GM18858 (cell line): Measurements from ENCODE around the gene SPPL3.
"Not testable (repeated sequence)": the region's sequence is repeated elsewhere in the genome, so short reads cannot be mapped to it uniquely, and the experiment has no call there.

ENCODE experiments used
- ATAC-seq: cut with Tn5 transposase; IDR thresholded peaks from one replicate; pipeline ENCODE4 v1.9.1; 2021; ENCODE audit not compliant: unreplicated experiment

Gene SPPL3

DNA sequence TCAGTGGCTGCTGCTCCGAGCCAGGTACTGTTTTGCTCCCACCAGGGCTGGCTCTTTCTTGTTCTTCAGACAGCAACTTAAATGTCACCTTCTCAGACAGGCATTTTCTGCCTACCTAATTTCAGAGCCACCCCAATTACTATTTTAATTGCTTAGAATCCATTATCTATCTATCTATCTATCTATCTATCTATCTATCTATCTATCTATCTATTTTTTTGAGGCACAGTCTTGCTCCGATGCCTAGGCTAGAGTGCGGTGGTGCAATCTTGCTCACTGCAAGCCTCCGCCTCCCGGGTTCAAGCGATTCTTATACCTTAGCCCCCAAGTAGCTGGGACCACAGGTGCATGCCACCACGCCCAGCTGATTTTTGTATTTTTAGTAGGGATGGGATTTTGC lies 58.5 kb downstream of the SPPL3 start:
- no peak for ATAC-seq

DNA sequence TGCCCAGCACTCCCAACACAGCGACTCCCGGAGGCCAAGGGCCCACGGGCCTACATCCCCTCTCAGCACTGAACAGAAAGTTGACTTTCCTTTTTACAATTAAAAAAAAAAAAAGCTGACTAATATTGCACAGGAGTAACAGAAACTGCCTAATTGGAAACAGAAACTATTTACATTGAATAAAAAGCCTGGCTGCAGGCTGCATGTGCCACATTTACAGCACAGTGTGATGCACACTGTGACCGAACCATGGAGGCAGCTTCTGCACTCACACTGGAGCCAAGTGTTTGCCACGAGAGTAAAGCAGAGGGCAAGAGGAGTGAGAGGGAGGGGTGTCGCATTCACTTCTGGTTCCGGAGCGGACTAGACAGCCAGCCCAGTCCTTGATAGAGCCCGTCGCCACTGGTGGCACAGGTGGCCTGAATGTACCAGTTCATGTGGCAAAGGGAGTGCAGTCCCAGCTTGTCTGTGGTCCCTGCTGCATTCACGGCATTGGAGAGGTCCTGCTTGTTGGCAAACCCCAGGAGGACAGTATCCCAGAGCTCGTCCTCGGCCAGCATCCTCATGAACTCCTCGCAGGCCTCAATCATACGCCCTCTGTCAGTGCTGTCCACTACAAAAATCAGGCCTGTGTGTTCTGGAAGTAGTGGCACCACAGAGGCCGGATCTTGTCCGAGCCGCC lies 59.2 kb downstream of the SPPL3 start:
- no peak for ATAC-seq

- ATAC-seq: no peak
Observed at GRCh38 chr12:120844297-120844696, 59.9 kb downstream of the SPPL3 start.

DNA sequence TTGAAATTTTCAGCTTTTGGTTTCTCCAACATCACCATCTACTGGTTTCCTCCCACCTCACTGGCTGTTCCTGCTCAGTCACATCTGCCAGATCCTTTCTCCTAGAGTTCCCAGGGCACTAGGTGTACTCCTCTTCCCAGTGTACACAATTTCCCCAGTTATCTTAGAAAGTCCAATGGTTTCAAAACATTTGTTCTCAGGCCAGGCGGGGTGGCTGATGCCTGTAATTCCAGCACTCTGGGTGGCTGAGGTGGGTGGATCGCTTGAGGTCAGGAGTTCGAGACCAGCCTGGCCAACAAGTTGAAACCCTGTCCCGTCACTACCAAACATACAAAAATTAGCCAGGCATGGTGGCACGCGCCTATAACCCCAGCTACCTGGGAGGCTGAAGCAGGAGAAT lies 60.7 kb downstream of the SPPL3 start:
- ATAC-seq: no peak

DNA sequence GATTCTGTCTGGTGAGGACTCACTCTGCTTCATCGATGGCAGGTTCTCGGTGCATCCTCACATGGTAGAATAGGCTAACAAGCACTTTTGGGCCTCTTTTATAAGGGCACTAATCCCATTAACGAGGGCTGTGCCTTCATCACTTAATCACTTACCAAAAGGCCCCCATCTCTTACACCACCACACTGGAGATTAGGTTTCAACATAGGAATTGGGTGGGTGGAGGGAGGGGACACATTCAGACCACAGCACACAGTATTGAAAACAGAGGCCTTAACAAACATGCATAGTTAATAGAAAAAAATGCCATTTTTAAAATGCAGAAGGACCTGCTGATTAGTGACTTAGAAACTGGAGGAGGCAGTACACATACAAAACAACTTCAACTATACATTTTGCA lies 61.6 kb downstream of the SPPL3 start:
- no peak for ATAC-seq

- no peak for ATAC-seq
Observed at GRCh38 chr12:120841525-120841924, 62.6 kb downstream of the SPPL3 start.

DNA sequence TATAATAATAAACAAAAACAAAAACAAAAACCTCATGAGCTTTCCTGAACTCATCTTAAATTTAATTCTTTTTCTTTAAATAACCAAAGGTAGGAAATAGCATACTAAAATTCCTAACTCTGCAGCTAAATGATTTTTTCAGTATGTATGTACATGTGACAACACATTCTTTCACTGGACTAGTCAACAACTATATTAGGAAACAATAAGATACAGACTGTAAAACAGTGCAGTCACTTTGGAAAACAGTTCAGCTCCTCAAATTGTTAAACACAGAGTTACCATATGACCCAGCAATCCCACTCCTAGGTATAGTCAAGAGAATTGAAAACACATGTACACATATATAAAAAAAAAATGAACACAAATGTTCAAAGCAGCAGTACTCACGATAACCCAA lies 64.7 kb downstream of the SPPL3 start:
- ATAC-seq: no peak

DNA sequence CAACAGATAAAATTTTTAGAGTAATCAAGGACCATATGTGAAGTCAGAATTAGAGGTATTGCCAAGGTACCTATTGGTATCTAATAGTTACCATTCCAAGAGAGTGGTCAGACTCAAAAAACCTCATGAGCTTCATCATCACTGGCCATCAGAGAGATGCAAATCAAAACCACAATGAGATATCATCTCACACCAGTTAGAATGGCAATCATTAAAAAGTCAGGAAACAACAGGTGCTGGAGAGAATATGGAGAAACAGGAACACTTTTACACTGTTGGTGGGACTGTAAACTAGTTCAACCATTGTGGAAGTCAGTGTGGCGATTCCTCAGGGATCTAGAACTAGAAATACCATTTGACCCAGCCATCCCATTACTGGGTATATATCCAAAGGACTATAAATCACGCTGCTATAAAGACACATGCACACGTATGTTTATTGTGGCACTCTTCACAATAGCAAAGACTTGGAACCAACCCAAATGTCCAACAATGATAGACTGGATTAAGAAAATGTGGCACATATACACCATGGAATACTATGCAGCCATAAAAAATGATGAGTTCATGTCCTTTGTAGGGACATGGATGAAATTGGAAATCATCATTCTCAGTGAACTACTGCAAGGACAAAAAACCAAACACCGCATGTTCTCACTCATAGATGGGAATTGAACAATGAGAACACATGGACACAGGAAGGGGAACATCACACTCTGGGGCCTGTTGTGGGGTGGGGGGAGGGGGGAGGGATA lies 65.4 kb downstream of the SPPL3 start:
- not testable (repeated sequence) for ATAC-seq

DNA sequence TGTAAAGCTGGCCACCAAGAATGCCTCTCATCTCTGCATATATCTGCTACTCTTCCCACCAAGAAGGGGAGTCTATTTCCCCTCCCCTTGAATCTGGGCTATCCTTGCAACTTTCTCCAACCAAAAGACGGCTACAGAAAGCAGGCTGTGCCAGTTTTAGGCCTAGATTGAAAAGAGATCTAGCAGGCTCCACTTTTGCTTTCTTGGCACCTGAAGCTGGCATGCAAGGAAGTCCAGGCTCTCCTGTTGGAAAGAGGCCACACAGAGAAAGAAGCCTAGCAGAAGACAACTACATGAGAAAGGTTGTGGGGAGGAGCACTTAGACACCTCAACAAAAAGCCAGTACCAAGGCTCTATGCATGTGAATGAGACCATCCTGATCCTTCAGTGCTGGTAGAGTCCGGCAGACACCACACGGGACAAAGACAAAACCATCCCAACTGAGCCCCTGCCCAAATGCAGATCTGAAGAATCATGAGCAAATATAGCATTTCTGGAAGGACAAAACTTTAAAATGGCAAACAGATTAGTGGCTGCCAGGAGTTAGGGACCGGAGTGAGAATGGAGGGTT lies 68.0 kb downstream of the SPPL3 start:
- no peak for ATAC-seq

- no peak for ATAC-seq
Observed at GRCh38 chr12:120835657-120836056, 68.5 kb downstream of the SPPL3 start.

DNA sequence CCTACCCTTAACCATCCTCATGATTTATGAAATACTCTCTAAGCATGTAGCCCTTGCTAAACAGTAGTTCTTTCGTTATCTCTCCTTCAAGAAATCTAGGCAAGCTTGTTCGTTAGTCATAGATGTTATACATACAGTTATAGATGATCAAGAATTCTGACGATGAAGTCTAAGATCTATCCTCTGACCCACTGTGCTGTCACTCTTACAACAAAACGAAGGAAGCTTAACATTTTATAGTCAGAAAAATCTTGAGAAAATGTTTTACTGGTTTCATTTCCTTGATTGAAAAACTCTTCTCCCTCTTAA lies 68.9 kb downstream of the SPPL3 start:
- no peak for ATAC-seq

DNA sequence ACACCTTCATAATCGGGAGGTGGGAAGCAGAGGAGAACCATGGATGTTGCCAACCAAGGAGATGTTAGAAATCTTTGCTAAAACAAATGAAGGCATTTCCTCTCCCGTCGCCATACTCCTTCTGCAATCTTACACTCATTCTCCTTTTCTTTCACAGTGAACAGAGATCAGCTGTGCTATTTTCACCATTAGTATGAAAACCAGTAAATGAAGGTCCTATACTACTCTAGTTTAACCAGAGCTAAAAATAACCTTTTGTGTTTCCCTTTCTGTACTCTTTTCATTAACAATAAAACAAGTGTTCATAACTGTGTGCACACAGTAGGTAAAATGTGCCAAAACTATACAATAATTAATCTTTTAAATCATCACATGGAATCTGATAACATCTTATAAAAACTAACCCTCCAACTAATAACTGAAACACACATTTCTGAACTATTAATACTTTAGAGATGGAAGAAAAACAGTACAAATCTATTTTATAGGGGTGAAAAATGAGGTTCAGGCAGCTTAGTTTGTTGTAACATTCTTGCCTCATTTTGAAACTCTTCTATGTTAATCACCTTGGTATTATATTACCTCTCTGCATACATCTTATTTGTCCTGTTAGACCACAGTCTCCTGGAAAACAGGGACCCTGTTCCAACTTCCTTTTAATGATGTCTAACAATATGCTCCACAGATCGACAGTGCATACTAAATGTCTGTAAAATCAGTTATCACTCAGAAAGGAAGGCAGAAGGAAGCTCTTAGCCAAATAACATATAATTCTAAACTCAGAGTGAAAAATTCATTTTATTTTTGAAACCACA lies 69.5 kb downstream of the SPPL3 start:
- ATAC-seq: no peak

DNA sequence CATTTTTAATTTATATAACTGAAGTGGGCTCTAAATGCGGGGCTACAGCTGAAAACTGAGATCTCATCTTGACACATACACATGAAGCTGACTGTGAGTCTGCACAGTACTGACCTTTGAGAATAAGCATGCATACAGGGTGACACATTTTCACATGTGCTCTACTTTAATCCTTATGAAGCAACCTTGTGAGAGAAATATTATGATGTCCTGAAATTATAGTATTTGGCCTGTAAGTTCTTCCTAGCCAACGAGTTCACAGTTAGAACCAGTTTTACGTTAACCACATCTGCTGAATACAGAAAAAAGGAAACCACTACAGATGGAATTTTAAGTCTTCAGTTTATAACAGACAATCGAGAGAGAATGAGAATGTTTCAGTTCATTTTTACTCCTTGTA lies 70.3 kb downstream of the SPPL3 start:
- ATAC-seq: no peak

- no peak for ATAC-seq
Observed at GRCh38 chr12:120832737-120833136, 71.4 kb downstream of the SPPL3 start.

GRCh38 chr12:120831648-120832267 lies 72.4 kb downstream of the SPPL3 start:
- no peak for ATAC-seq

DNA sequence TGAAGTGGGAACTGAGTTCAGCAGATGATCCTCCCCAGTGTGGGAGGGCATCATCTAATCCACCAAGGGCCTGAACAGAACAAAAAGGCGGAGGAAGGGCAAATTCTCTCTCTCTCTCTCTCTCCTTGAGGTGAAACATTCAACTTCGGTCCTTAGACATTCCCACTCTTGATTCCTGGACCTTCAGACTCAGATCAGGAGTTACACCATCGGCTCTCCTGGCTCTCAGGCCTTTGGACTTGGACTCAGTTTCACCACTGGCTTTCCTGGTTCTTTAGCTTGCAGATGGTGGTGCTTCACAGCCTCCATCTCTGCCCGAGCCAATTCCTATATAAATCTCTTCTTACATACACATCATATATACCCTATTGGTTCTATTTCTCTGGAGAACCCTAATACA lies 73.2 kb downstream of the SPPL3 start:
- no peak for ATAC-seq

- ATAC-seq: no peak
Observed at GRCh38 chr12:120830052-120830940, 73.9 kb downstream of the SPPL3 start.

GRCh38 chr12:120826335-120826734 lies 77.8 kb downstream of the SPPL3 start:
- ATAC-seq: no peak

DNA sequence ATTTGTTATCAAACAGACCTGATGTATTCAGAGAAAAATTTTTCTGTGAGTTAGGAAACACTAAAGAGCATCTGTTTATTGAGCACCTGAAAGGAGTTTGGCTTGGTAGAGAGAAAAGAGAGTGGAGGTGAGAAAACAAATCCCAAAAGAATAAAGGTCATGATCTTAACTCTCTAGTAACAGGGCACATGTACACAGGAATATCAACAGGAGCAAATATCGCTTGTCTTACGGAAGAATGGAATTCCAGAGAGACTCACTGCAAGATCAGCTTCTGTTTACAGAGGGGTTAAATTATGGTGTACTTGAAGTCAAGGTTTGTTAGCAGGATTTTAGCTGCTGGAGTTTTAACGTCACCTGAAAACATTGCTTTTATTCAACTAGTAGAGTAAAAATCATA lies 78.8 kb downstream of the SPPL3 start:
- ATAC-seq: no peak

GRCh38 chr12:120822832-120823503 lies 81.2 kb downstream of the SPPL3 start:
- ATAC-seq: no peak
